GM10248 (cell line): ENCODE measurements around the gene PCNX2.

ENCODE experiments used
- CTCF ChIA-PET: fragments of 300-600 bp; sonication (Branson Sonifier 250); formaldehyde crosslinking; extraction: SDS; loops from one replicate; lab custom pipeline; 2021; ENCODE audit warnings: antibody characterized with exemption; lab: Yijun Ruan, JAX
- POLR2A ChIA-PET: fragments of 350-650 bp; sonication (Branson Sonifier 250); formaldehyde crosslinking; extraction: SDS; loops from one replicate; lab custom pipeline; 2020; ENCODE audit warnings: antibody characterized with exemption; lab: Yijun Ruan, JAX
- DNase-seq: peaks from one replicate; pipeline ENCODE4 v3.0.0; 2012; ENCODE audit errors: extremely low spot score
- TF ChIP-seq, protein P1 (sequence below): IDR thresholded peaks from 2 replicates; pipeline ENCODE4 v1.5.1; 2012; ENCODE audit warnings: mild to moderate bottlenecking, low read depth; ENCODE audit errors: extremely low read depth, missing control alignments, control extremely low read depth

Gene PCNX2

DNA sequence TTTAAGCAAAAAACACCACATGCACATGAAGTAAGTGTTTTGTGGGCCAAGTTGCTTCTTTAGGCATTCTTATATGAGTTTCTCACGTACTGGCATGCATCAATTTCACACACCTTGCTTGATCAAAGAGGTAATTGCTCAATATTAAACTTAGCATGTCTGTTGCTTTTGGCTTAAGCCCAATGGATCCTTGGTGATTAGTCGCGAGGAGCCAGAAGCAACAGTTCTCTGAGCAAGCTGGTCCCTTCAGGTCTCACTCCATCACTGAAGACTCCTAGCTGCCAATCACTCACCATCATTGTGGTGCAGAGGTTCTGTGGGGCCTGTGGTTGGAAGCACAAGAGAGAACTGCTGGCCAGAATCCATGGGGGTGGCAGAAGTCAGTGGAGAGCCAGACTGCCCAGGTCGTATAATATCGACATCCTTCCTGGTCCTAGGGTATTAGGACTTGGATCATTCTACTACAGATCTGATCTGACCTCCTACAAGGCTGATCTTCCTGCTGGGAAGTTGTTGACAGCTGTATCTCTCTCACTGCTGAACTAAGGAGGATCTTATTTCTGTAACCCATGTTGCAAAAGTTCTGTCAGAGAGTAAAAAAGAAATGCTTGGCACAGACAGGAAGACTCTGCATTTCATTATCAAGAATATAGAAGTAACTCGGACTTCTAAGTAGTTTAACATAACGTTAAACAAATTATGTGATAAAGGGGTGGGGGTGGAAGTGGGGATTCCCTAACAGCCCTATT lies 204.6 kb downstream of the PCNX2 start:
- DNase-seq: no peak
- CTCF ChIA-PET: no interaction called here
- TF ChIP-seq, protein P1, sequence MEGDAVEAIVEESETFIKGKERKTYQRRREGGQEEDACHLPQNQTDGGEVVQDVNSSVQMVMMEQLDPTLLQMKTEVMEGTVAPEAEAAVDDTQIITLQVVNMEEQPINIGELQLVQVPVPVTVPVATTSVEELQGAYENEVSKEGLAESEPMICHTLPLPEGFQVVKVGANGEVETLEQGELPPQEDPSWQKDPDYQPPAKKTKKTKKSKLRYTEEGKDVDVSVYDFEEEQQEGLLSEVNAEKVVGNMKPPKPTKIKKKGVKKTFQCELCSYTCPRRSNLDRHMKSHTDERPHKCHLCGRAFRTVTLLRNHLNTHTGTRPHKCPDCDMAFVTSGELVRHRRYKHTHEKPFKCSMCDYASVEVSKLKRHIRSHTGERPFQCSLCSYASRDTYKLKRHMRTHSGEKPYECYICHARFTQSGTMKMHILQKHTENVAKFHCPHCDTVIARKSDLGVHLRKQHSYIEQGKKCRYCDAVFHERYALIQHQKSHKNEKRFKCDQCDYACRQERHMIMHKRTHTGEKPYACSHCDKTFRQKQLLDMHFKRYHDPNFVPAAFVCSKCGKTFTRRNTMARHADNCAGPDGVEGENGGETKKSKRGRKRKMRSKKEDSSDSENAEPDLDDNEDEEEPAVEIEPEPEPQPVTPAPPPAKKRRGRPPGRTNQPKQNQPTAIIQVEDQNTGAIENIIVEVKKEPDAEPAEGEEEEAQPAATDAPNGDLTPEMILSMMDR: no peak

DNA sequence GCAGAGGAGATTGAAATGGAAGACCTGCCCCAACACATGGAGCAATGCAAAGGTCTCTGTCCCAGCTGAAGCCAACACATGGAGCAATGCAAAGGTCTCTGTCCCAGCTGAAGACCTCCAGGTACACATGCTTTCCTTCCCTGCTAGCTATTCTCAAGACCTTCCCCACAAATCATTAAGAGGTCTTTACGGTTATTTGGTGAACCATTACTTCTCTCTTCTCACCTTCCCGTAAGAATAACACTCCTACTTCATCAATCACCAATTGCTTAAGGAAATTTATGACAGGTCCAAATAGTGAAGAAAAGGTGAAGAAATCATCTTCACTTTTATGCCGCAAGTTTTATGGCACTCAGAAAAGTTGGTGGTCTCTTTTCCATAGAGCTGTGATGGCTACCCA lies 206.3 kb downstream of the PCNX2 start:
- TF ChIP-seq, protein P1: no peak
- ChIA-PET POLR2A (no interaction called here), CTCF (interaction anchor here (1.5 kb wide), 1 partner anchor 18 kb away, joined by 3 read pairs; no protein-coding TSS in a partner anchor)
- no peak for DNase-seq

More for the DNA sequence above, 204.6 kb downstream of the PCNX2 start:
- POLR2A ChIA-PET: no interaction called here

DNA sequence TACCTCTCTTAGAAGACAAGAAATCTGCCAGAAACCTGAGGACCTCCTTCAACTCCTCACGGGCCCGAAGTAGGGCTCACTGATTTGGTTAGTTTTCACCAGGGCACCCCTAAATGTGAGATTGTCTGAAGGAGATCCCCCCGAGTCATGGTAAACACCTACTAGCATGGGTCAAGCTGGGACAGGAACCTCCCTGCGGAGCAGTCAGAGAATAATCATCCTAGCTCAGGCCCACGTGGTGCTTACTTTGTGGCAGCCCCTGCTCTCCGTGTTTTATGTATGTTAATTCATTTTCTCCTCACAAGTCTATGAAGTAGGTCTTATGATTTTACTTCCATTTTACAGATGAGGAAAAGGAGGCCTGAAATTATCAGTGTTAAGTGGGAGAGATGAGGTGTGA lies 206.9 kb downstream of the PCNX2 start:
- POLR2A ChIA-PET: no interaction called here
- no peak for DNase-seq
- TF ChIP-seq, protein P1: no peak
- CTCF ChIA-PET: interaction anchor here (1.5 kb wide), 1 partner anchor 19 kb away, joined by 3 read pairs; no protein-coding TSS in a partner anchor

DNA sequence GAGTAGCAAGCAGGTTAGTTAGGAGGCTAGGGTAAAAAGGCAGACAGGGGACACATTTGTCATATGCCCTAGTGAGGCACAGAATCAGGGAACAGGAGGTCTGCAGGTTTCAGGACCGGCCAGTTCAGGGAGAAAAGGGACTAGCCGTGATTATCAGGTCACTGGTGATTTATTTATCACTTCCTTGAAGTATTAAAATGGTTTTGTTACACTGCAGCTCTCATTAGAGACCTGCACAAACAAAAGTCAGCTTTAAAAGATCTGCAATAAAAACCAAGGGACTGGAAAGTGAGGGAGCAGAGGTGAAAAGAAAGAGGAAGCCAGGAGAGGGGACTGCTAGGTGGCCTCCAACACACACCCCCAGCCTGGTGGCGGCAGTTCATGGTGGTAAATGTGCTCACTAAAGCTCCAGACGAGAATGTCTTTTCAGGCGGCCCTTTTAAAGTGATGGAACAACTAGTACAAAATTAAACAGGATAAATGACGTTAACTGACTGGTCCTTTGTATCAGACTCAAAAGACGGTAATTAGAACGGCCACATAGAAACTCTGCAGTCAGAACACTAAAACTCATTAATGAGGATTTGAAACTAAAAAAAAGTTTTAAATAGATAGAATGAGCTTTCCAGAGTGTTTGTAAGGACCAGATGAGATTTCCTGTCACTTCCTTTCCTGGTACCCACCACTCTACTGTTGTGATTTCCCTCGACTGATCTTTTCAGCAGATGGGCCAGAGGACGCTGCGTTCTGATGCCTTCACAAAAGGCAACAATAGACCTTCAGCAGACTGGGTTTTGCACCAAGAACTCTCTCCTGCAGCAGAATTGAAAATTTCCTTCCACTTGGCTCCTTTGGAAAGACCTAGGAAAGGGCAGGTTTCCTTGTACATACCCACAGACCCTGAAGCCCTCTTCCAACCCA lies 208.3 kb downstream of the PCNX2 start:
- DNase-seq: no peak
- ChIA-PET CTCF (no interaction called here), POLR2A (no interaction called here)
- TF ChIP-seq, protein P1: no peak

DNA sequence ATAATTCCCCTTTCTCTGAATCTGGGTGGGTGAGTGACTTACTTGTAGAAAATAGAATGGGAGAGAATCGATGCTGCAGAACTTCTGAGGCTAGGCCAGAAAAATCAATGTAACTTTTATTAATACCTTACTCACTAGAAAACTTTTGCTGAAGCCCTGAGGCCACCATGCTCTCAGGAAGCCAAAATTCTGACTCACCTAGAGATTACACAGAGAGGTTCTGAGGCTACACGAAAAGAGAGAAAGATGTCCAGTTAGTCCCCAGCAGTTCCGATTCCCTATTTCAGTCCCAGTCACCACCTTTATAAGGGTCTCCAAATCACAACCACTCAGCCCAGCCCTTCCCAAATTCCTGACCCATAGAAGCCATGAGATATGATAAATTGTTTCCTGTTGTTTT lies 210.0 kb downstream of the PCNX2 start:
- no peak for DNase-seq
- ChIA-PET CTCF (interaction anchor here (1.2 kb wide), 1 partner anchor 9 kb away, joined by 3 read pairs; no protein-coding TSS in a partner anchor), POLR2A (no interaction called here)
- TF ChIP-seq, protein P1: no peak
